Measurements from ENCODE around the gene SLC35F1. TPM values are rescaled to one million over a fixed set of nuclear protein-coding genes. Genes with fewer than 3 reads are reported as not detected.

The SLC35F1 gene
- total and polyA plus RNA-seq, 10 of the 15 experiments (the other 5 are each of a cell fraction or from before 2014, with no cell fraction given): 0.01 TPM; not detected in 9

DNA sequence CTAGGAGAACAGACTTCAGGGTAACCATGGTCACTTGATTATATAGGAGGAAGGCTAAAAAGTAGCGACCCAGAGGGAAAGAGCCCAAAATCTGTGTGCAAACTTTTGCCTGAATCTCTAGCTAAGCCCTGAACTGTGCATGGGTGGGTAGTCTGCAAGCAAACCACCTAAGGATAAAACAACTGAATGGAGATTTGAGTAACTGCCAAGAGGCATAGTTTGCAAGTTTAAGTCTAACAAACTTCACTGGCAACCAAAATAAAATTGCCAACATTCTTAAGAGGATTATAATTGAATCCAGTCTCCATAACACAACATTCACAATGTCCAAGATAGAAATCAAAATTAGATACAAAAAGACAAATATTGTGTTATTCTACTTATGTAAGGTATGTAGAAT, 449.0 kb downstream of the SLC35F1 start:
- Histone ChIP-seq H3K27me3 (replicated peaks in 1 of 2; ENCODE audit: control insufficient read depth in 2 of 2, insufficient read depth in 2 of 2, low read length in 1 of 2) (no peaks in the 10 kb centered on the region), H3K4me1 (ENCODE audit: control insufficient read depth, insufficient read depth, low read length) (peaks cover 4% of the 10 kb centered on the region; the same call in 1 of the 2 replicates), H3K4me3 (no peak overlapping the region), H3K27ac (ENCODE audit: control insufficient read depth, insufficient read depth) (no peak overlapping the region), H2AFZ (ENCODE audit: control insufficient read depth, low read depth, low read length) (no peak overlapping the region), H3K79me2 (ENCODE audit: control insufficient read depth, insufficient read depth, low read length) (no peaks in the 10 kb centered on the region), H3K9me3 (replicated peaks; ENCODE audit: control insufficient read depth, insufficient read depth, low read length) (no peaks in the 10 kb centered on the region; the same call in 2 of the 3 replicates), H3K9ac (ENCODE audit: control insufficient read depth, insufficient read depth, low read length) (no peak overlapping the region), H4K20me1 (ENCODE audit: control insufficient read depth, insufficient read depth) (no peaks in the 10 kb centered on the region), H3K4me2 (ENCODE audit: control insufficient read depth, insufficient read depth) (no peak overlapping the region), H3K36me3 (ENCODE audit: control insufficient read depth in 2 of 2, insufficient read depth in 2 of 2, low read length in 1 of 2) (no peaks in the 10 kb centered on the region)
- intact Hi-C loops (cut with micrococcal nuclease; ENCODE audit: unreplicated experiment) (no loop called here), in situ Hi-C loops (cut with MboI) (no loop called here)
- POLR2A ChIA-PET: no interaction called here
- 25% methylated on average over 1 of the region's 1 CpG for WGBS (ENCODE audit: insufficient coverage, insufficient replicate concordance, low lambda C conversion rate, missing lambda C conversion rate)
- no TSS peak for BruUV-seq (replicated peaks)
- no peak for ATAC-seq
- DNase-seq (ENCODE audit: low read depth, low spot score): no peak
- RAD21 ChIA-PET (ENCODE audit: unreplicated experiment): no interaction called here
- CTCF ChIA-PET: no interaction called here
- no peak for FAIRE-seq
- SMC1A ChIA-PET (ENCODE audit: uncharacterized antibody, unreplicated experiment): interaction anchor here (1.0 kb wide), 1 partner anchor 17 kb away, joined by 4 read pairs; no protein-coding TSS in a partner anchor
- TF ChIP-seq ASH2L (IDR thresholded peaks at IDR 0.05; ENCODE audit: borderline replicate concordance, low read depth) (no peak), NFXL1 (IDR thresholded peaks at IDR 0.05; ENCODE audit: borderline replicate concordance) (no peak), ZNF24 (IDR thresholded peaks at IDR 0.05) (no peak), CREM (IDR thresholded peaks at IDR 0.05; ENCODE audit: low read depth) (no peak), GATAD2B (conservative IDR thresholded peaks at IDR 0.05; ENCODE audit: low read depth) (no peak), EP300 (IDR thresholded peaks at IDR 0.05; ENCODE audit: borderline replicate concordance in 1 of 2, control insufficient read depth in 1 of 2, low read depth in 2 of 2, low read length in 2 of 2) (no peak), ATF7 (IDR thresholded peaks at IDR 0.05; ENCODE audit: low read depth) (no peak), ESRRA (IDR thresholded peaks at IDR 0.05; ENCODE audit: low read length) (no peak), ZBTB33 (IDR thresholded peaks at IDR 0.05) (no peak), FOXK2 (IDR thresholded peaks at IDR 0.05) (no peak)
- TF ChIP-seq, protein P1, sequence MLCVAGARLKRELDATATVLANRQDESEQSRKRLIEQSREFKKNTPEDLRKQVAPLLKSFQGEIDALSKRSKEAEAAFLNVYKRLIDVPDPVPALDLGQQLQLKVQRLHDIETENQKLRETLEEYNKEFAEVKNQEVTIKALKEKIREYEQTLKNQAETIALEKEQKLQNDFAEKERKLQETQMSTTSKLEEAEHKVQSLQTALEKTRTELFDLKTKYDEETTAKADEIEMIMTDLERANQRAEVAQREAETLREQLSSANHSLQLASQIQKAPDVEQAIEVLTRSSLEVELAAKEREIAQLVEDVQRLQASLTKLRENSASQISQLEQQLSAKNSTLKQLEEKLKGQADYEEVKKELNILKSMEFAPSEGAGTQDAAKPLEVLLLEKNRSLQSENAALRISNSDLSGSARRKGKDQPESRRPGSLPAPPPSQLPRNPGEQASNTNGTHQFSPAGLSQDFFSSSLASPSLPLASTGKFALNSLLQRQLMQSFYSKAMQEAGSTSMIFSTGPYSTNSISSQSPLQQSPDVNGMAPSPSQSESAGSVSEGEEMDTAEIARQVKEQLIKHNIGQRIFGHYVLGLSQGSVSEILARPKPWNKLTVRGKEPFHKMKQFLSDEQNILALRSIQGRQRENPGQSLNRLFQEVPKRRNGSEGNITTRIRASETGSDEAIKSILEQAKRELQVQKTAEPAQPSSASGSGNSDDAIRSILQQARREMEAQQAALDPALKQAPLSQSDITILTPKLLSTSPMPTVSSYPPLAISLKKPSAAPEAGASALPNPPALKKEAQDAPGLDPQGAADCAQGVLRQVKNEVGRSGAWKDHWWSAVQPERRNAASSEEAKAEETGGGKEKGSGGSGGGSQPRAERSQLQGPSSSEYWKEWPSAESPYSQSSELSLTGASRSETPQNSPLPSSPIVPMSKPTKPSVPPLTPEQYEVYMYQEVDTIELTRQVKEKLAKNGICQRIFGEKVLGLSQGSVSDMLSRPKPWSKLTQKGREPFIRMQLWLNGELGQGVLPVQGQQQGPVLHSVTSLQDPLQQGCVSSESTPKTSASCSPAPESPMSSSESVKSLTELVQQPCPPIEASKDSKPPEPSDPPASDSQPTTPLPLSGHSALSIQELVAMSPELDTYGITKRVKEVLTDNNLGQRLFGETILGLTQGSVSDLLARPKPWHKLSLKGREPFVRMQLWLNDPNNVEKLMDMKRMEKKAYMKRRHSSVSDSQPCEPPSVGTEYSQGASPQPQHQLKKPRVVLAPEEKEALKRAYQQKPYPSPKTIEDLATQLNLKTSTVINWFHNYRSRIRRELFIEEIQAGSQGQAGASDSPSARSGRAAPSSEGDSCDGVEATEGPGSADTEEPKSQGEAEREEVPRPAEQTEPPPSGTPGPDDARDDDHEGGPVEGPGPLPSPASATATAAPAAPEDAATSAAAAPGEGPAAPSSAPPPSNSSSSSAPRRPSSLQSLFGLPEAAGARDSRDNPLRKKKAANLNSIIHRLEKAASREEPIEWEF (IDR thresholded peaks at IDR 0.05; ENCODE audit: insufficient replicate concordance, low read depth, low read length): no peak
- TF ChIP-seq, protein P2, sequence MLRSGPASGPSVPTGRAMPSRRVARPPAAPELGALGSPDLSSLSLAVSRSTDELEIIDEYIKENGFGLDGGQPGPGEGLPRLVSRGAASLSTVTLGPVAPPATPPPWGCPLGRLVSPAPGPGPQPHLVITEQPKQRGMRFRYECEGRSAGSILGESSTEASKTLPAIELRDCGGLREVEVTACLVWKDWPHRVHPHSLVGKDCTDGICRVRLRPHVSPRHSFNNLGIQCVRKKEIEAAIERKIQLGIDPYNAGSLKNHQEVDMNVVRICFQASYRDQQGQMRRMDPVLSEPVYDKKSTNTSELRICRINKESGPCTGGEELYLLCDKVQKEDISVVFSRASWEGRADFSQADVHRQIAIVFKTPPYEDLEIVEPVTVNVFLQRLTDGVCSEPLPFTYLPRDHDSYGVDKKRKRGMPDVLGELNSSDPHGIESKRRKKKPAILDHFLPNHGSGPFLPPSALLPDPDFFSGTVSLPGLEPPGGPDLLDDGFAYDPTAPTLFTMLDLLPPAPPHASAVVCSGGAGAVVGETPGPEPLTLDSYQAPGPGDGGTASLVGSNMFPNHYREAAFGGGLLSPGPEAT (IDR thresholded peaks at IDR 0.05; ENCODE audit: low read depth): no peak
- TF ChIP-seq, protein P3, sequence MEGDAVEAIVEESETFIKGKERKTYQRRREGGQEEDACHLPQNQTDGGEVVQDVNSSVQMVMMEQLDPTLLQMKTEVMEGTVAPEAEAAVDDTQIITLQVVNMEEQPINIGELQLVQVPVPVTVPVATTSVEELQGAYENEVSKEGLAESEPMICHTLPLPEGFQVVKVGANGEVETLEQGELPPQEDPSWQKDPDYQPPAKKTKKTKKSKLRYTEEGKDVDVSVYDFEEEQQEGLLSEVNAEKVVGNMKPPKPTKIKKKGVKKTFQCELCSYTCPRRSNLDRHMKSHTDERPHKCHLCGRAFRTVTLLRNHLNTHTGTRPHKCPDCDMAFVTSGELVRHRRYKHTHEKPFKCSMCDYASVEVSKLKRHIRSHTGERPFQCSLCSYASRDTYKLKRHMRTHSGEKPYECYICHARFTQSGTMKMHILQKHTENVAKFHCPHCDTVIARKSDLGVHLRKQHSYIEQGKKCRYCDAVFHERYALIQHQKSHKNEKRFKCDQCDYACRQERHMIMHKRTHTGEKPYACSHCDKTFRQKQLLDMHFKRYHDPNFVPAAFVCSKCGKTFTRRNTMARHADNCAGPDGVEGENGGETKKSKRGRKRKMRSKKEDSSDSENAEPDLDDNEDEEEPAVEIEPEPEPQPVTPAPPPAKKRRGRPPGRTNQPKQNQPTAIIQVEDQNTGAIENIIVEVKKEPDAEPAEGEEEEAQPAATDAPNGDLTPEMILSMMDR (IDR thresholded peaks at IDR 0.05 in 2 of 3, conservative IDR thresholded peaks at IDR 0.05 in 1 of 3; ENCODE audit: control insufficient read depth in 2 of 3, extremely low read depth in 1 of 3, insufficient read depth in 1 of 3, low read depth in 3 of 3, low read length in 3 of 3): no peak
